ENCODE measurements around the gene ACAD10.

GRCh38 chr12:111748867-111749266 is 63.0 kb downstream of the ACAD10 start:
- no peak for TF ChIP-seq YY1 (IDR thresholded peaks at IDR 0.05; ENCODE audit: insufficient read depth, insufficient read length)
- TF ChIP-seq ZNF274 (IDR thresholded peaks at IDR 0.05; ENCODE audit: low read depth, low read length) = no peak
- TF ChIP-seq SUZ12 (IDR thresholded peaks at IDR 0.05; ENCODE audit: extremely low read depth, insufficient read depth, insufficient read length) = no peak
